ENCODE measurements around the gene ST13. TPM values are rescaled to one million over a fixed set of nuclear protein-coding genes. Genes with fewer than 3 reads are reported as not detected.

The ST13 gene
- total and polyA plus RNA-seq, 11 donors = 40.0 to 231 (median 202) TPM

GRCh38 chr22:40844951-40845350 lies 11.5 kb downstream of the ST13 start:
- DNase-seq = no peak
- Histone ChIP-seq H3K27me3 (no peaks in the 10 kb centered on the region), H3K4me3 (no peak overlapping the region), H3K27ac (no peak overlapping the region), H3K4me1 (no peaks in the 10 kb centered on the region), H3K9me3 (no peaks in the 10 kb centered on the region), H3K36me3 (peaks cover 0 to 100% (median 100%) of the 10 kb centered on the region in 9 donors)
- ATAC-seq = no peak
- WGBS, 4 donors = 89 to 96% (median 92%) methylated on average over 3 of the region's 3 CpGs
- no peak for TF ChIP-seq CTCF (IDR thresholded peaks at IDR 0.05)
- no peak for TF ChIP-seq POLR2A (IDR thresholded peaks at IDR 0.05)
- intact Hi-C loops (cut with DNase I) = no loop called here

- H3K9me3 ChIP-seq = no peaks in the 10 kb centered on the region
- DNase-seq = no peak
- peaks cover 0 to 100% (median 98%) of the 10 kb centered on the region in 9 donors for H3K36me3 ChIP-seq
- no peak for ATAC-seq
- H3K27ac ChIP-seq = no peak overlapping the region
- no peaks in the 10 kb centered on the region for H3K27me3 ChIP-seq
- intact Hi-C loops (cut with DNase I) = loop anchor here in 1 of 10 donors (10.0 kb wide), 1 partner anchor 326 kb away; no protein-coding TSS in a partner anchor
- WGBS, 4 donors = 73 to 85% (median 83%) methylated on average over 3 of the region's 3 CpGs
- H3K4me1 ChIP-seq = no peaks in the 10 kb centered on the region
- no peak overlapping the region for H3K4me3 ChIP-seq
- TF ChIP-seq POLR2A (IDR thresholded peaks at IDR 0.05) (no peak), CTCF (IDR thresholded peaks at IDR 0.05) (no peak)
These were observed 18.0 kb downstream of the ST13 start for GRCh38 chr22:40838486-40838885.

GRCh38 chr22:40834619-40835018 lies 21.8 kb downstream of the ST13 start:
- Histone ChIP-seq H3K4me1 (no peaks in the 10 kb centered on the region), H3K36me3 (peaks cover 0 to 100% (median 98%) of the 10 kb centered on the region in 9 donors), H3K9me3 (no peaks in the 10 kb centered on the region), H3K4me3 (no peak overlapping the region), H3K27me3 (no peaks in the 10 kb centered on the region), H3K27ac (no peak overlapping the region)
- DNase-seq = no peak
- no peak for TF ChIP-seq POLR2A (IDR thresholded peaks at IDR 0.05)
- TF ChIP-seq CTCF (IDR thresholded peaks at IDR 0.05) = no peak
- no peak for ATAC-seq
- intact Hi-C loops (cut with DNase I) = loop anchor here in 1 of 10 donors (10.0 kb wide), 1 partner anchor 330 kb away; no protein-coding TSS in a partner anchor
- WGBS, 4 donors = 93 to 96% (median 96%) methylated on average over 3 of the region's 3 CpGs

- no peaks in the 10 kb centered on the region for H3K27me3 ChIP-seq
- no peaks in the 10 kb centered on the region for H3K9me3 ChIP-seq
- no peak for TF ChIP-seq CTCF (IDR thresholded peaks at IDR 0.05)
- TF ChIP-seq POLR2A (IDR thresholded peaks at IDR 0.05) = no peak
- WGBS, 4 donors = 92 to 95% (median 94%) methylated on average over 6 of the region's 6 CpGs
- intact Hi-C loops (cut with DNase I) = no loop called here
- ATAC-seq = no peak
- no peak for DNase-seq
- peaks cover 0 to 3% (median 0%) of the 10 kb centered on the region in 12 donors for H3K4me1 ChIP-seq
- H3K36me3 ChIP-seq = peaks cover 0 to 100% (median 98%) of the 10 kb centered on the region in 9 donors
- no peak overlapping the region for H3K27ac ChIP-seq
- H3K4me3 ChIP-seq = no peak overlapping the region
These were observed 27.3 kb downstream of the ST13 start for GRCh38 chr22:40829131-40829530.
